Type B pancreatic cell (in vitro differentiated cells): ENCODE data around the gene SNPH. TPM values are rescaled to one million over a fixed set of nuclear protein-coding genes. Genes with fewer than 3 reads are reported as not detected.

ENCODE experiments used
- DNase-seq: peaks from one replicate; pipeline ENCODE4 v3.0.0; 2021; ENCODE audit warnings: mixed read lengths; ENCODE audit not compliant: unreplicated experiment; ENCODE audit errors: extremely low spot score
- H3K27ac Mint-ChIP-seq: 2 replicates; pipeline ENCODE4 v1.8.0; 2021; ENCODE audit warnings: mild to moderate bottlenecking, mixed read lengths
- H3K27me3 Mint-ChIP-seq: 2 replicates; pipeline ENCODE4 v1.8.0; 2021; ENCODE audit warnings: mixed read lengths
- H3K36me3 Mint-ChIP-seq: 2 replicates; pipeline ENCODE4 v1.8.0; 2021; ENCODE audit warnings: mixed read lengths
- H3K4me1 Mint-ChIP-seq: one replicate; pipeline ENCODE4 v1.8.0; 2021; ENCODE audit warnings: mixed read lengths; ENCODE audit not compliant: unreplicated experiment
- H3K4me3 Mint-ChIP-seq: 2 replicates; pipeline ENCODE4 v1.8.0; 2021; ENCODE audit warnings: mild to moderate bottlenecking, mixed read lengths
- H3K9me3 Mint-ChIP-seq: 2 replicates; pipeline ENCODE4 v1.8.0; 2021; ENCODE audit warnings: mixed read lengths
- total RNA-seq: library from RNA; stranded (reverse); gene quantifications from 2 replicates; pipeline ENCODE4 v1.2.1, GENCODE V29; 2021; ENCODE audit warnings: low replicate concordance
- TF ChIP-seq, protein P1 (sequence below): fragments of 200-600 bp; sonication (generic); conservative IDR thresholded peaks from 2 replicates; pipeline ENCODE4 v1.5.0; 2021; ENCODE audit warnings: antibody characterized with exemption, mild to moderate bottlenecking

Gene SNPH
- total RNA-seq, 1 donor from 2014 or later = 2.7 TPM

DNA sequence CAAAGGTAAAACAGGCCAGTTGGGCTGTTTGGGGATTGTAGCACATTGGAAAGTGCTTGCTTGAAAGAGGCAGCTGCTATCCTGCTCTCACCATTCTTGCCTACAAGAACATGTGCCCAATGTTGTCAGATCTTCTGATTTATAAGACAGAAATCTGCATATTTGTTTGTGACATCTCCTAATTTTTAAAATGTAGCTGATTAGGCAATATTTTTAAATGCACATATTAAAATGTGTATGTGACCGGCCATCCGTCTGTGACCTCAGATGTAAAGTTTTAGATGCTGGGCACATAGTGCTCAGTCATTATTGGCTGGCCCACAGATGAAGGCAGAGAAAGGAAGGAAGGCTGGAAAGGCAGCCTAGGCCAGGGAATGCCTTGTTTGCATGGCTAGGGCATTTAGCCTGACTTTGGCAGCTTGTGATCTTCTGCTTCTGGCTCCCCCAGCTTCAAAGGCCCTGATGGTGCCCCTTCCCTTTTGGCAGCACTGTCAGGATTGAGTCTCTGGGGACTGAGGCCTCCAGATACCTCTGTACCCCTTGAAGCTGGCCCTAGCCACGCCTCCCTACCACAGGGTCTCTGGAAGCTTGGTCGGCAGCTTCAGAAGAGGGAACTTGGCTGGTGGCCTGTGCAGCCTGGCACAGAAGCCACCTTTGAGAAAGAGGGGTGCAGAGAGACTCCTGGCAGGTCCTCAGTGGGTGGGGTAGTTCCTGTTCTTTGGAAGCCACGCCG is 6.4 kb downstream of the SNPH start:
- no peaks in the 10 kb centered on the region for H3K4me1 Mint-ChIP-seq
- H3K36me3 Mint-ChIP-seq = no peaks in the 10 kb centered on the region
- H3K27me3 Mint-ChIP-seq = no peaks in the 10 kb centered on the region
- H3K4me3 Mint-ChIP-seq = no peak overlapping the region
- no peaks in the 10 kb centered on the region for H3K9me3 Mint-ChIP-seq
- DNase-seq = no peak
- H3K27ac Mint-ChIP-seq = no peak overlapping the region
- TF ChIP-seq, protein P1, sequence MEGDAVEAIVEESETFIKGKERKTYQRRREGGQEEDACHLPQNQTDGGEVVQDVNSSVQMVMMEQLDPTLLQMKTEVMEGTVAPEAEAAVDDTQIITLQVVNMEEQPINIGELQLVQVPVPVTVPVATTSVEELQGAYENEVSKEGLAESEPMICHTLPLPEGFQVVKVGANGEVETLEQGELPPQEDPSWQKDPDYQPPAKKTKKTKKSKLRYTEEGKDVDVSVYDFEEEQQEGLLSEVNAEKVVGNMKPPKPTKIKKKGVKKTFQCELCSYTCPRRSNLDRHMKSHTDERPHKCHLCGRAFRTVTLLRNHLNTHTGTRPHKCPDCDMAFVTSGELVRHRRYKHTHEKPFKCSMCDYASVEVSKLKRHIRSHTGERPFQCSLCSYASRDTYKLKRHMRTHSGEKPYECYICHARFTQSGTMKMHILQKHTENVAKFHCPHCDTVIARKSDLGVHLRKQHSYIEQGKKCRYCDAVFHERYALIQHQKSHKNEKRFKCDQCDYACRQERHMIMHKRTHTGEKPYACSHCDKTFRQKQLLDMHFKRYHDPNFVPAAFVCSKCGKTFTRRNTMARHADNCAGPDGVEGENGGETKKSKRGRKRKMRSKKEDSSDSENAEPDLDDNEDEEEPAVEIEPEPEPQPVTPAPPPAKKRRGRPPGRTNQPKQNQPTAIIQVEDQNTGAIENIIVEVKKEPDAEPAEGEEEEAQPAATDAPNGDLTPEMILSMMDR = no peak

DNA sequence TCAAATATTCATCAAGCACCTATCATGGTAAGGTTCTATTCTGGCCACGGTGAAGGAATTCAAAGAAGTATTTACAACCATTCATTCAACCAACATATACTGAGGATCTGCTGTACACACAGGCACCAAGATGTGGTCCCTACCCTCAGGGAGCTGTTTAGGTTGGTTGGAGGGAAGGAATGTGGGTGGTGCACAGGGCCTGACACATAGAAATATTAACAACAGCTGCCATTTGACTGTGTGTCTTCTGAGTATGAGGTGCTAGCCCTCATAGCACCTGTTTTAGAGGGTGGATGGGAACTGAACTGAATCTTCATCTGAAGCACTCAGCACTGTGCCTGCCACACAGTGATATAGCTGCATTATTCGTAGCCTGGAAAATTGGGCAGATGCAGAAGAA is 7.3 kb downstream of the SNPH start:
- H3K27ac Mint-ChIP-seq = peak overlapping the region; percentile 54
- H3K36me3 Mint-ChIP-seq = no peaks in the 10 kb centered on the region
- no peak for DNase-seq
- H3K27me3 Mint-ChIP-seq = no peaks in the 10 kb centered on the region
- TF ChIP-seq, protein P1 = no peak
- H3K4me1 Mint-ChIP-seq = no peaks in the 10 kb centered on the region
- no peaks in the 10 kb centered on the region for H3K9me3 Mint-ChIP-seq
- H3K4me3 Mint-ChIP-seq = no peak overlapping the region

DNA sequence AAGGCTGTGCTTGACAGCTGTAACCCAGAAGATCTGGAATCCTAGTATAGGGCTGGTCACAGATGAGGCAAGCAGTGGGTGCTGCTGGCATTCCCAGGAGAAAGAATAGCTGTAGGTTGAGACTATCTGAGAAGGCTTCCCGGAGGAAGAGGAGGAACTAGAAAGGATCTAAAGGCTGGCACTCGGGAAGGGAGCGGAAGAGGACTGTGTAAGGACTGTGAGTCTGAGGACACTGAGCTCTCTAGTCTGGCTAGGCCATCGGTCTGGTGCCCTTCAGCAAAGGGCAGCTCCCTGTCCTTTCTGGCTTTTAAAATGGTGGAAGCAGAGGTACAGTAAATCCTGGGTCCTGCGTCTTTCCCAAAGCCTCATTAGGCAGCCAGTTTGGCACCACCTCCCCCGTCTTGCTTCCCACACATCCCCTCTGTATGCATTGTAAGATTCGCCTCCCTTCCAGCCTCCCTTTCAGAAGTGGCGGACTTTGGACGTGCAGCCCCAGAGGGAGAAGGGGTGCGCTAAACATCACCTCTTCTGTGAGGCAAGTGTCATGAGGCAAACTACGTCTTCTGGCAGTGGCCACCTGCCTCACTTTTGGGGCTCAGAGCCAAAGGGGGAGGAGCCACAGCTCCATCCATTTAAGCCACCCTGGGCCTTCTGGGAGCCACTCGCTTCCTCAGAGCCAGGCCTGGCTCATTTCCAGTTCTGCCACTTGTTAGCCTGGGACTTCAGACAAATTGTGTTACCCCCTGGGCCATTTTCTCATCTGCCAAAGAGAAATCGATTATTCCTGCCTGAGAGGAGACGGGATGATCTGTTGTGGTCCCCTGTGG is 8.6 kb downstream of the SNPH start:
- Mint-ChIP-seq H3K27ac (no peak overlapping the region), H3K9me3 (no peaks in the 10 kb centered on the region), H3K4me1 (no peaks in the 10 kb centered on the region), H3K27me3 (no peaks in the 10 kb centered on the region), H3K36me3 (no peaks in the 10 kb centered on the region), H3K4me3 (no peak overlapping the region)
- TF ChIP-seq, protein P1 = no peak
- peak; percentile 37 for DNase-seq

DNA sequence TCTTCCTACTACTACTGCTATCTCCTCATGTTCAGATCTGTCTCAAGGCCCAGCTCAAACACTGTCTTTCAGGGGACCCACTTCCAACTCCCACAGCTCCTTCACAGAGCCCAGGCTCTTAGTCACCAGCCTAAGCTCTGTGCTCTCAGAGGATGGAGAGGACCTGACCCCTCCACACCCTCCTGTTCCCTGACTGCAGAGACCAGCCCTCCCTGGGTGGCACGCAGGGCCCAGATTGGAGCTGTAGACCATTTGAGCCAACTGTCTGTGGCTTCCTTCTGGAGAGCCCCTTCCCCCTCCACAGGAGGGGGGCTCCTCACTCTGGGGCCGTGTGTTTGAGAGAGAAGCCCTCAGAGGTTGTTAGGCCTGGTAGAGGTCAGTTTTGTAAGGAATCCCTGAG is 9.8 kb downstream of the SNPH start:
- Mint-ChIP-seq H3K9me3 (no peaks in the 10 kb centered on the region), H3K36me3 (no peaks in the 10 kb centered on the region), H3K27ac (no peak overlapping the region), H3K27me3 (no peaks in the 10 kb centered on the region), H3K4me3 (no peak overlapping the region), H3K4me1 (no peaks in the 10 kb centered on the region)
- DNase-seq = peak; percentile 25
- TF ChIP-seq, protein P1 = no peak

DNA sequence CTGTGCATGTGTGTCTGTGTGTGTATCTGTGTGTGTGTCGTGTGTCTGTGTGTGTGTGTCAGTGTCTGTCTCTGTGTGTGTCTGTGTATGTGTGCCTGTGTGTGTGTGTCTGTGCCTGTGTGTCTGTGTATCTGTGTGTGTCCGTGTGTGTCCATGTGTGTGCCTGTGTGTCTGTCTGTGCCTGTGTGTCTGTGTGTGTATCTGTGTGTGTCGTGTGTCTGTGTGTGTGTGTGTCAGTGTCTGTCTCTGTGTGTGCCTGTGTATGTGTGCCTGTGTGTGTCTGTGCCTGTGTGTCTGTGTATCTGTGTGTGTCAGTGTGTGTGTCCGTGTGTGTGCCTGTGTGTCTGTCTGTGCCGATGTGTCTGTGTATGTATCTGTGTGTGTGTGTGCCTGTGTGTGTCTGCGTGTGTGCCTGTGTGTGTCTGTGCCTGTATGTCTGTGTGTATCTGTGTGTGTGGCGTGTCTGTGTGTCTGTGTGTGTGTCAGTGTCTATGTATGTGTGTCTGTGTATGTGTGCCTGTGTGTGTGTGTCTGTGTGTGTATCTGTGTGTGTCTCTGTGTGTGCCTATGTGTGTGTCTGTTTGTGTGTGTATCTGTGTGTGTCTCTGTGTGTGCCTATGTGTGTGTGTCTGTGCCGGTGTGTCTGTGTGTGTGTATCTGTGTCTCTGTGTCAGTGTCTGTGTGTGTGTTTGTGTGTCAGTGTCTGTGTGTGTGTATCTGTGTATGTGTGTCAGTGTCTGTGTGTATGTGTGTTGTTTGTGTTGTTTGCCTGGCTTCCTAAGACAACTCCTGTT is 11.6 kb downstream of the SNPH start:
- TF ChIP-seq, protein P1 = no peak
- peak; percentile 24 for DNase-seq
- H3K4me3 Mint-ChIP-seq = no peak overlapping the region
- H3K27ac Mint-ChIP-seq = no peak overlapping the region
- H3K4me1 Mint-ChIP-seq = no peaks in the 10 kb centered on the region
- H3K36me3 Mint-ChIP-seq = no peaks in the 10 kb centered on the region
- H3K27me3 Mint-ChIP-seq = no peaks in the 10 kb centered on the region
- no peaks in the 10 kb centered on the region for H3K9me3 Mint-ChIP-seq
